Endothelial cell of umbilical vein (primary cell): ENCODE data around the gene CNNM4.

Source experiments
- CTCF ChIP-seq, 2 donors: IDR thresholded peaks; 1 replicate in 1 of 2; 2 replicates in 1 of 2; pipeline ENCODE4 v1.5.1; 2011; ENCODE audit warnings: low read length in 2 of 2, mild to moderate bottlenecking in 2 of 2, moderate library complexity in 2 of 2, control low read depth in 1 of 2, inconsistent platforms in 1 of 2, low read depth in 1 of 2; ENCODE audit not compliant: insufficient read depth in 1 of 2; ENCODE audit errors: extremely low read depth in 1 of 2
- FOS ChIP-seq: IDR thresholded peaks from 2 replicates; pipeline ENCODE4 v1.6.1; 2011; ENCODE audit warnings: mild to moderate bottlenecking, low read length, moderate library complexity, borderline replicate concordance; ENCODE audit not compliant: insufficient read depth
- MAX ChIP-seq: IDR thresholded peaks from 2 replicates; pipeline ENCODE4 v1.6.1; 2011; ENCODE audit not compliant: insufficient read depth, insufficient read length
- POLR2A ChIP-seq: IDR thresholded peaks from 2 replicates; pipeline ENCODE4 v1.6.1; 2012; ENCODE audit warnings: low read depth, mild to moderate bottlenecking, control low read depth, low read length

- no peak for TF ChIP-seq POLR2A
- TF ChIP-seq MAX: no peak
- TF ChIP-seq CTCF (IDR thresholded peaks at IDR 0.05; ENCODE audit: extremely low read depth in 1 of 2, insufficient read depth in 1 of 2, low read depth in 1 of 2, low read length in 2 of 2): no peak
- no peak for TF ChIP-seq FOS
Measured at GRCh38 chr2:96846825-96847224, 86.1 kb downstream of the CNNM4 start.
